Peyer's patch (tissue), 4 donors: ENCODE results near the gene BICD2.

ENCODE experiments used
- POLR2A ChIP-seq, 2 donors: fragments of 450-650 bp; IDR thresholded peaks; one replicate each; pipeline ENCODE4 v1.5.1; 2017; ENCODE audit warnings: antibody characterized with exemption in 2 of 2, mild to moderate bottlenecking in 2 of 2, moderate library complexity in 2 of 2
- TF ChIP-seq, protein P1 (sequence below), 6 experiments: fragments of 450-650 bp in 4 of 6; fragments of 200-600 bp in 2 of 6; sonication (generic) in 1 of 6; IDR thresholded peaks; one replicate each; pipeline ENCODE4 v1.5.1; 2017 to 2019; ENCODE audit warnings: antibody characterized with exemption in 6 of 6, mild to moderate bottlenecking in 3 of 6, moderate library complexity in 1 of 6

DNA sequence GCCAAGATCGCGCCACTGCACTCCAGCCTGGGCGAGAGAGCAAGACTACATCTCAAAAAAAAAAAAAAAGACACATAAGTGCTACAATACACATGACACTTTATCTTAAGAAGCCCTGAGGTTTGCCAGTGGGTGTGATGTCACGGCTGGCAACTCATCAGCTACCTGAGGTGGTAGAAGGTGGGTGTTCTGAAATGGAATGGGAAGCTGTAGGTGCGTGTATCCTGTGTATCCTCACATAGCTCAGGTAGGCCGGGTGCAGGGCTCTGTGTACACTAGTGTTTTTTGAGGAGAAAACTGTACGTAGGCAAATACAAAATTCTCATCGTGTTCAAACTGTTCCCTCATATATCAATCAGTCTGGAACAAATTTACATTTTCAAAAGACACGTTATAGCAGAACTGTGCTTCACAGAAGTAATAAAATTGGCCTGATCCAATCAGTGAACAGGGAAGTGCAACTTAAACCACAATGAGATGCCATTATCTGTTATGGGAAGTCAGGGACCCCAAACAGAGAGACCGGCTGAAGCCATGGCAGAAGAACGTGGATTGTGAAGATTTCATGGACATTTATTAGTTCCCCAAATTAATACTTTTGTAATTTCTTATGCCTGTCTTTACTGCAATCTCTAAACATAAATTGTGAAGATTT lies 10.4 kb downstream of the BICD2 start:
- TF ChIP-seq, protein P1, sequence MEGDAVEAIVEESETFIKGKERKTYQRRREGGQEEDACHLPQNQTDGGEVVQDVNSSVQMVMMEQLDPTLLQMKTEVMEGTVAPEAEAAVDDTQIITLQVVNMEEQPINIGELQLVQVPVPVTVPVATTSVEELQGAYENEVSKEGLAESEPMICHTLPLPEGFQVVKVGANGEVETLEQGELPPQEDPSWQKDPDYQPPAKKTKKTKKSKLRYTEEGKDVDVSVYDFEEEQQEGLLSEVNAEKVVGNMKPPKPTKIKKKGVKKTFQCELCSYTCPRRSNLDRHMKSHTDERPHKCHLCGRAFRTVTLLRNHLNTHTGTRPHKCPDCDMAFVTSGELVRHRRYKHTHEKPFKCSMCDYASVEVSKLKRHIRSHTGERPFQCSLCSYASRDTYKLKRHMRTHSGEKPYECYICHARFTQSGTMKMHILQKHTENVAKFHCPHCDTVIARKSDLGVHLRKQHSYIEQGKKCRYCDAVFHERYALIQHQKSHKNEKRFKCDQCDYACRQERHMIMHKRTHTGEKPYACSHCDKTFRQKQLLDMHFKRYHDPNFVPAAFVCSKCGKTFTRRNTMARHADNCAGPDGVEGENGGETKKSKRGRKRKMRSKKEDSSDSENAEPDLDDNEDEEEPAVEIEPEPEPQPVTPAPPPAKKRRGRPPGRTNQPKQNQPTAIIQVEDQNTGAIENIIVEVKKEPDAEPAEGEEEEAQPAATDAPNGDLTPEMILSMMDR (IDR thresholded peaks at IDR 0.05), result no peak
- no peak for TF ChIP-seq POLR2A (IDR thresholded peaks at IDR 0.05)
